Testis (tissue), 2 donors: ENCODE results near the gene MAGI2.

Experiments
- POLR2A ChIP-seq: fragments of 450-650 bp; IDR thresholded peaks from one replicate; pipeline ENCODE4 v1.6.1; 2017; ENCODE audit warnings: antibody characterized with exemption, mild to moderate bottlenecking, moderate library complexity
- TF ChIP-seq, protein P1 (sequence below), 3 experiments: fragments of 450-650 bp in 2 of 3; fragments of 200-600 bp in 1 of 3; sonication (generic) in 1 of 3; IDR thresholded peaks; one replicate each; pipeline ENCODE4 v1.5.1; 2016 to 2019; ENCODE audit warnings: antibody characterized with exemption in 3 of 3, mild to moderate bottlenecking in 2 of 3, moderate library complexity in 1 of 3

- TF ChIP-seq, protein P1, sequence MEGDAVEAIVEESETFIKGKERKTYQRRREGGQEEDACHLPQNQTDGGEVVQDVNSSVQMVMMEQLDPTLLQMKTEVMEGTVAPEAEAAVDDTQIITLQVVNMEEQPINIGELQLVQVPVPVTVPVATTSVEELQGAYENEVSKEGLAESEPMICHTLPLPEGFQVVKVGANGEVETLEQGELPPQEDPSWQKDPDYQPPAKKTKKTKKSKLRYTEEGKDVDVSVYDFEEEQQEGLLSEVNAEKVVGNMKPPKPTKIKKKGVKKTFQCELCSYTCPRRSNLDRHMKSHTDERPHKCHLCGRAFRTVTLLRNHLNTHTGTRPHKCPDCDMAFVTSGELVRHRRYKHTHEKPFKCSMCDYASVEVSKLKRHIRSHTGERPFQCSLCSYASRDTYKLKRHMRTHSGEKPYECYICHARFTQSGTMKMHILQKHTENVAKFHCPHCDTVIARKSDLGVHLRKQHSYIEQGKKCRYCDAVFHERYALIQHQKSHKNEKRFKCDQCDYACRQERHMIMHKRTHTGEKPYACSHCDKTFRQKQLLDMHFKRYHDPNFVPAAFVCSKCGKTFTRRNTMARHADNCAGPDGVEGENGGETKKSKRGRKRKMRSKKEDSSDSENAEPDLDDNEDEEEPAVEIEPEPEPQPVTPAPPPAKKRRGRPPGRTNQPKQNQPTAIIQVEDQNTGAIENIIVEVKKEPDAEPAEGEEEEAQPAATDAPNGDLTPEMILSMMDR (IDR thresholded peaks at IDR 0.05), result no peak
- TF ChIP-seq POLR2A, result no peak
Observed at GRCh38 chr7:79008786-79009185, 444.7 kb downstream of the MAGI2 start.
